GM06990 (cell line): ENCODE results near the gene ASPN.

Experiments
- DNase-seq: peaks from one replicate; pipeline ENCODE4 v3.0.0-alpha.2; 2011; ENCODE audit not compliant: insufficient read length; ENCODE audit errors: extremely low read depth
- H3K27me3 ChIP-seq: replicated peaks from 2 replicates; pipeline ENCODE4 v1.6.0; 2011; ENCODE audit warnings: low read length; ENCODE audit not compliant: control insufficient read depth, insufficient read depth
- H3K36me3 ChIP-seq: 2 replicates; pipeline ENCODE4 v1.5.1; 2011; ENCODE audit warnings: low read length; ENCODE audit not compliant: control insufficient read depth, insufficient read depth
- H3K4me3 ChIP-seq: replicated peaks from 2 replicates; pipeline ENCODE4 v1.5.1; 2011; ENCODE audit warnings: low read depth, mild to moderate bottlenecking, control low read depth, low read length
- CTCF ChIP-seq: IDR thresholded peaks from 2 replicates; pipeline ENCODE4 v1.5.1; 2011; ENCODE audit warnings: low read length, control low read depth, mild to moderate bottlenecking, inconsistent platforms; ENCODE audit not compliant: insufficient read depth, poor library complexity, severe bottlenecking

ASPN gene

GRCh38 chr9:92517046-92517445 is 34.7 kb upstream of the ASPN start:
- no peaks in the 10 kb centered on the region for H3K36me3 ChIP-seq

DNA sequence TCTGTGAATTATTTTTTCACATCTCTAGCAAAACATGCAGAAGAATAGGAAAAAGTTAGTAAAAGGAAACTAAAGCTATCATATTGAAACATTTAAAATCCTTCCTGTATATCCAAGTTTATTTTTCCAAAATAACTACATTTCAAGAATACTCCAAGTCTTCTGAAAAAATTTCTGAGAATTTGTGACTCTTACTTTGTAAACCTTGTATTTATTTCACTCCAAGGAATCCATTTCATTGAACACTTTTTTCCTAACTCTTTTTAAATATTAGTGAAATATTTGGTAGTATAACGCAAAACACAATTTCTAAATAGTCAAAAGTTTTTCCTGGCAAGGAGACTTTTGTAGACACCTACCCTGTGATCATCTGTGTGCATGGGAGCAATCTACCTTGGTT is 34.2 kb upstream of the ASPN start:
- Histone ChIP-seq H3K36me3 (no peaks in the 10 kb centered on the region), H3K4me3 (no peak overlapping the region), H3K27me3 (no peaks in the 10 kb centered on the region)
- no peak for DNase-seq
- no peak for TF ChIP-seq CTCF

More at GRCh38 chr9:92517046-92517445, 34.7 kb upstream of the ASPN start:
- TF ChIP-seq CTCF: no peak
- Histone ChIP-seq H3K4me3 (no peak overlapping the region), H3K27me3 (no peaks in the 10 kb centered on the region)
- no peak for DNase-seq

- Histone ChIP-seq H3K36me3 (no peaks in the 10 kb centered on the region), H3K27me3 (no peaks in the 10 kb centered on the region), H3K4me3 (no peak overlapping the region)
- no peak for DNase-seq
- TF ChIP-seq CTCF: no peak
These were observed 32.3 kb upstream of the ASPN start for GRCh38 chr9:92514635-92515034.

DNA sequence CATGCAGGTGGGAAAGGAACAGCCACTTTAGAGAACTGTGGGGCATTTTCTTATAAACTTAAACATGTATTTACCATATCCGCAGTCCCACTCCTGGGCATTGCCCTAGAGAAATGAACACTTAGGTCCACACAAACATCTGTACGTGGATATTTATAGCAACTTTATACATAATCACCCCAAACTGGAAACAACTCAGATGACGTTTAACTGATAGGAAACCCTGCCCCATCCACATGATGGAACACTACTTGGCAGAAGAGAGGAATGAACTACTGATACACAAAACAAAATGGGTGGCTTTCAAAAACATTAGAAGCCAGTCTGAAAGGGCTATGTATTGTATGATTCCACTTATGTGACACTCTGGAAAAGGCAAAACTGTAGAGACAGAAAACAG is 31.0 kb upstream of the ASPN start:
- DNase-seq: no peak
- no peak overlapping the region for H3K4me3 ChIP-seq
- no peaks in the 10 kb centered on the region for H3K36me3 ChIP-seq
- TF ChIP-seq CTCF: no peak
- no peaks in the 10 kb centered on the region for H3K27me3 ChIP-seq

DNA sequence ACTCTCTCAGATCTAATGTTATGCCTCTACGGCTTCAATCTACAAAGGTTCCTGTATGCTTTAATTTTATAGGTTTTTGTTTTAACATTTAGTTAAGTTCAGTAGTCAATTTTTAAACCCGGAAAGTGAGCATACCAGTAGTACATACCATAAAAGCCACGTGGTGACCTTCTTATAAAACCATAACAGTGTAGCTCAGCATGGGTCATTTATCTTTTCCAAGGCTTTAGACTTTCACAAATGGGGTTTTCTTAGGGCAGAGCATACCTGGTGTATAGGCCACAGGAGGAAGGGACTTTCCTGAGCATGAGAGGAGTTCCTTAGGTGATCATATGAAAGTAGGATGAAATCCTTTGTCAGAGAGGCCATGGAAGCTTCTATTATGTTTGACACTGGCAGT is 30.3 kb upstream of the ASPN start:
- no peaks in the 10 kb centered on the region for H3K36me3 ChIP-seq
- TF ChIP-seq CTCF: no peak
- H3K4me3 ChIP-seq: no peak overlapping the region
- DNase-seq: no peak
- no peaks in the 10 kb centered on the region for H3K27me3 ChIP-seq

DNA sequence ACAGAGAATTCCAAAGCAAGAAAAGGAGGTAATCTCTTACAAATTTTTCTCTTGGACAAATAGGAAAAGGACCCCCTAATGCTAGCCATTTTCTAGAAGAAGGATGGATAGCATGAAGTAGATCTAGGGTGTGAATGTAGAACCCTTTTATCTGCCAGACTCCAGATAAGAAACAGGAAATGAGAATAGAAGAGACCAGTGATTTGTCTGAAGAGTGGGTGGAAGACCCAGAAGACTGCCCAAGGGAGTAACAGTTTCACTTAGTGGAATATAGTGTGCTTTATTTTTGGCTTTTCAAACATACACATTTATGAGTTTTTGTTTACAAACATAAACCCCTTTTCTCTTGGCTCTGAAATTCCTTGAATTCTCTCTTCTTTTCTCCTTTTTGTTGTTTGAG is 28.4 kb upstream of the ASPN start:
- TF ChIP-seq CTCF: no peak
- Histone ChIP-seq H3K27me3 (no peaks in the 10 kb centered on the region), H3K36me3 (no peaks in the 10 kb centered on the region), H3K4me3 (no peak overlapping the region)
- DNase-seq: no peak
